ENCODE results near the gene PRIMA1. TPM values are rescaled to one million over a fixed set of nuclear protein-coding genes. Genes with fewer than 3 reads are reported as not detected.

The PRIMA1 gene
- total and polyA plus RNA-seq, 2 experiments from 2014 or later: 2.1 to 3.5 TPM

GRCh38 chr14:93703941-93704340, 84.3 kb downstream of the PRIMA1 start:
- Histone ChIP-seq H3K4me1 (ENCODE audit: insufficient read depth) (no peaks in the 10 kb centered on the region), H3F3A (replicated peaks; ENCODE audit: low read depth) (no peaks in the 10 kb centered on the region), H2AFZ (no peak overlapping the region), H3K9me2 (ENCODE audit: insufficient read depth) (no peaks in the 10 kb centered on the region), H3K4me2 (no peak overlapping the region), H3K27ac (ENCODE audit: low read depth) (no peak overlapping the region), H3K79me2 (replicated peaks; ENCODE audit: insufficient read depth) (no peaks in the 10 kb centered on the region), H3K36me3 (ENCODE audit: insufficient read depth) (no peaks in the 10 kb centered on the region), H4K20me1 (replicated peaks; ENCODE audit: insufficient read depth) (no peaks in the 10 kb centered on the region), H3K27me3 (ENCODE audit: insufficient read depth) (no peaks in the 10 kb centered on the region), H3K4me3 (no peak overlapping the region)
- Mint-ChIP-seq H3K36me3 (ENCODE audit: low read depth) (peaks cover 3% of the 10 kb centered on the region; the same call in 1 of the 3 replicates), H3K4me1 (peaks cover 8% of the 10 kb centered on the region), H3K27ac (no peak overlapping the region), H3K27me3 (ENCODE audit: insufficient read depth, low read depth, poor library complexity) (peaks cover 8% of the 10 kb centered on the region), H3K9me3 (no peaks in the 10 kb centered on the region; the same call in 2 of the 3 replicates), H3K4me3 (no peak overlapping the region)
- TF ChIP-seq ZNF331 (CRISPR knock-in tag; IDR thresholded peaks at IDR 0.05; ENCODE audit: low read depth): no peak
- no peak for TF ChIP-seq JUNB (IDR thresholded peaks at IDR 0.05; ENCODE audit: unreplicated experiment)
- TF ChIP-seq ZNF114 (CRISPR knock-in tag; IDR thresholded peaks at IDR 0.05): no peak
- no peak for TF ChIP-seq REST (IDR thresholded peaks at IDR 0.05; ENCODE audit: unreplicated experiment)
- TF ChIP-seq CTCF (conservative IDR thresholded peaks at IDR 0.05; ENCODE audit: low read depth in 2 of 2): no peak
- no peak for TF ChIP-seq CREB1 (CRISPR knock-in tag; IDR thresholded peaks at IDR 0.05; ENCODE audit: low read depth)
- no peak for TF ChIP-seq EZH2 (IDR thresholded peaks at IDR 0.05; ENCODE audit: low read depth, unreplicated experiment)
- TF ChIP-seq STAT1 (IDR thresholded peaks at IDR 0.05; ENCODE audit: unreplicated experiment): no peak
- no peak for TF ChIP-seq POLR2AphosphoS5 (IDR thresholded peaks at IDR 0.05; ENCODE audit: low read depth)
- no peak for TF ChIP-seq ETS1 (IDR thresholded peaks at IDR 0.05)
- no peak for TF ChIP-seq NANOG (IDR thresholded peaks at IDR 0.05; ENCODE audit: borderline replicate concordance)
- TF ChIP-seq ZNF462 (CRISPR knock-in tag; IDR thresholded peaks at IDR 0.05): no peak
- no peak for TF ChIP-seq EZH2phosphoT487 (IDR thresholded peaks at IDR 0.05; ENCODE audit: unreplicated experiment)
- no peak for ATAC-seq
- no peak for DNase-seq (ENCODE audit: low spot score)

Data from GM23338 (cell line).